Measurements from ENCODE around the gene TAP1.
A peak's percentile ranks its signal among the peaks of the same experiment; 100 is the strongest.

The TAP1 gene

DNA sequence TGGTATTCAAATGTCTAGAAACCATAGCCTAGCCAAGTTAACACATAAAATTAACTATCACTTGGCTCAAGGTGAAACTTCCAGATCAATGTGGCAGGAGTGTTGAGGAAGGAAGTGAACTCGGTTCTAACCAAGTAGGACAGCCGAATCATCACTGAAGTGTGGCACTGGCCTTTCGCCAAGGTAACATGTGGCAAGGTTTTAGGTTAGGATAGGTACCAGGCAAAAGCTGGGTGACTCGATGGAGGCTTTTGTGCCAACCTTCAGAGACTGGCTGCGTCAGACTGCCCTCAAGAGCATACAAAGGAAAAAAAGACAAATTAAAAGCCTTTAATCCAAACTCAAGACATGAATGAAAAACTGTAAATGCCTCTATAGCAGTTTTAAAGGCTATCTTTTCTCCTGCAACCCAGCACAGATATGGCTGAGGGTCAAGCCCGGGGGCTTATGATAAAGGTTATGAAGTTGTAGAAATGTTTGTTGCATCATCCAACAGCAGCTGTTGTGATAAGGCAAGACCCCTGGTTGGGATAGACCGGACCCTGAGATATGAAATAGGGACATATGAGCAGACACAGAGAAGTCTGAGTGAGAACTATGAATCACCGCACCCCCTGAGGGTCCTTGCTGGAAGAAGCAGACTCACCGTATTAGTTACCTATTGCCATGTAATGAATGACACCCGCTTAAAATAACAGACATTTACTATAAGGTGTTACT, 12.4 kb upstream of the TAP1 start:
- DNase-seq (ENCODE audit: low read depth in 4 of 4, low spot score in 1 of 4): no peak

DNA sequence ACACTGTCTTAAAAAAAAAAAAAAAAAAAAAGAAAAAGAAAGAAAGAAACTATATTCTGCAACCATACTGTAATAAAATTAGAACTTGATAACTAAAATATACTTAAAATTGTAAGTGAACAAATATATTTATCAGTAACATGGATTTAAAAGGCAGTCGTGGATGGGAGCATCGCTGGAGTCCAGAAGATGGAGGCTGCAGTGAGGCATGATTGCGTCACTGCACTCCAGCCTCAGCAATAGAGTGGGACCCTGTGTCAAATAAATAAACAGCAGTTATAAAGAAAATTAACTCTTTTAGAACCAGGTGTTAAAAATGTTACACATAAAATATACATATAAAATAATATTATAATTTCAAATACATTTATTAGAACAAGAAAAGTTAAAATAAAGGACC, 9.2 kb upstream of the TAP1 start:
- no peak for DNase-seq (ENCODE audit: low read depth in 4 of 4, low spot score in 1 of 4)

DNA sequence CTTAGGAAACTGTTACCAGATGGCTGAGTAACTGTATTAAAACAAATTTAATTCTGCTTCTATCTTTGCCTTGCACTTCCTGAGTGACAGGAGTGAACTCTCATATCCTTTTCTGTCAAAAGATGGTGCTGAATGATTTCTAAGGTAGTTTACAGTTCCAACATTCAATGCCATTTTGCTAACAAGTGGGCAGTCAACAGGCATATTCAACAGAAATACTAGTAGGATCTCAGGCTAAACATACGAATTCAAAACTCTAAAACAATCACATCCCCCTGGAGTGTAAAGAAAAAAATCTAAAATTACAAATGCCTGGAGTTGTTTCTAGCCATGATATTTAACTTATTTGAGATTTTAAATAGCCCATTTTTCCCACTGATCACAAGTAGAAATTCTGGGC, 7.2 kb upstream of the TAP1 start:
- no peak for DNase-seq (ENCODE audit: low read depth in 4 of 4, low spot score in 1 of 4)

DNA sequence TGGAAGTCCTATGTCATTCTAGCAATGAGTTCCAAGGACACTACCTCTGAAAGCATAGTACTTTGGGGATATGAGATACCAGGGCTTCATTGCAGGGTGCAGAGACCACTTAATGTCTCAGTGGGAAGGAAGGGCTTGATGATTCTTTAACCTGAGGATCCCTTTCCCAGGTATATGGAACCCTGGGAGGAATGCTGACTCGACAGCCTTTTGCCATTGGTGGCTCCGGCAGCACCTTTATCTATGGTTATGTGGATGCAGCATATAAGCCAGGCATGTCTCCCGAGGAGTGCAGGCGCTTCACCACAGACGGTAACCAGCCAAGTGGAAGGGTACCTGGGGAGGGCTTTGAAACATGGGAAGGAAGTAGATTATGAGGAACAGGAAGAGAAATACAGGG, 4.7 kb upstream of the TAP1 start:
- DNase-seq (ENCODE audit: low read depth in 4 of 4, low spot score in 1 of 4): no peak

DNA sequence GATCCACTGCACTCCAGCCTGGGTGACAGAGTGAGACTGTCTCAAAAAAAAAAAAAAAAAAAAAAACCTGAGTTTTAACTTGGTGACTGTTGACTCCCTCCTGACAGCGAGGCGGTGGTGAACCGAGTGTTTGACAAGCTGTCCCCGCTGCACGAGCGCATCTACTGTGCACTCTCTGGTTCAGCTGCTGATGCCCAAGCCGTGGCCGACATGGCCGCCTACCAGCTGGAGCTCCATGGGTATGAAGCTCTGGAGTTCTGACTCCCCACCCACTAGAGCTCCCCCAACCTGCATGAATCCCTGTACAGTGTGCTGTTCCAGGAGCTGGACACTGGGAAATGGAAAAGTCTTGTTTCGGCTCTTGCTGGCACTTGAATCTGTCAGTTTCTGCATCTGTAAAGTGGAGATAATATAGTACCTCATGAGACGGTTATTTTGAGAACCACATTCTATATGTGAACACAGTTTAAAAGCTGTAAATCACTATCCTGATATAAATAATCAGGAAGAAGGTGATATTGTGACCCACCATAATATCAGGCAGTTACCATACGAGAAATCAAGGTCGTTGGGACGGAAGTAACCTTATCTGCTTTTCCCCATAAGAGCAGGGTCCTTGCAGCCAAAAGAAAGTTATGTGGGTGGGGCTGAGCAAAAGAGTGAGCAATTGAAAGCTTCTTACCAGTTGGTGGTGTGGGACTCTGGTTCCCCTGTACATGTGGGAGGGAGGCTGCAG, 3.8 kb upstream of the TAP1 start:
- DNase-seq (ENCODE audit: low read depth in 4 of 4, low spot score in 1 of 4): no peak

DNA sequence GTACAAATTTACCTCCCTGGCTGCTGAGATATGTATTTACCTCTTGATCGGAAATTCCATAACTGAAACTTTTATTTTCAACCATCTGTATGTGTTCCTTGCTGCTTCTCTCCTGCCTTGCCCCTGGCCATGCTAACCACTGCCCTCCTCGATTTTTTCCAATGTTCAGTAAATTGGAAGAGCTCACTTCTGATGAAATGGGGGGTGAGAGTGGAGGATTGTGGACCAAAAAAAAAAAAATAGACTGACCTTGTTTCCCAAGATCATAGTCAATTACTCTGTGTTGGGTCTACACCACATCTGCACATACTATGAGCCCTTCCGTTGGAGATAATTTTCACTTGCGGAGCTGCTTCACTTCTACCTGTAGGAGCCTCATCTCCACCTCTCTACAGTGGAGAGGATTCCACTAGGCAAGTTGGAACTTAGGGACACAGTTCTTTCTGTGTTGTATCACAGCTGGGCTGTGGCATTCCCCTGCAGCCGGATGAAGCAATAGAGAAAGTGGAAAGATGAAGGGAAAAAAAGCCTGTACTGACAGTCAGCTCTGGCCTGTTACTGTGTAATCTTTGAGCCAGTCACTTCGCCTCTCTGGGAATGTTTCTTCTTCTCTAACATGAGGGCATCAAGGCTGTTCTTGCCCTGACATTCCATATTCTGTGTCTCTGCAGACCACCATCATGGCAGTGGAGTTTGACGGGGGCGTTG, 2.1 kb upstream of the TAP1 start:
- DNase-seq (ENCODE audit: low read depth in 4 of 4, low spot score in 1 of 4): no peak

DNA sequence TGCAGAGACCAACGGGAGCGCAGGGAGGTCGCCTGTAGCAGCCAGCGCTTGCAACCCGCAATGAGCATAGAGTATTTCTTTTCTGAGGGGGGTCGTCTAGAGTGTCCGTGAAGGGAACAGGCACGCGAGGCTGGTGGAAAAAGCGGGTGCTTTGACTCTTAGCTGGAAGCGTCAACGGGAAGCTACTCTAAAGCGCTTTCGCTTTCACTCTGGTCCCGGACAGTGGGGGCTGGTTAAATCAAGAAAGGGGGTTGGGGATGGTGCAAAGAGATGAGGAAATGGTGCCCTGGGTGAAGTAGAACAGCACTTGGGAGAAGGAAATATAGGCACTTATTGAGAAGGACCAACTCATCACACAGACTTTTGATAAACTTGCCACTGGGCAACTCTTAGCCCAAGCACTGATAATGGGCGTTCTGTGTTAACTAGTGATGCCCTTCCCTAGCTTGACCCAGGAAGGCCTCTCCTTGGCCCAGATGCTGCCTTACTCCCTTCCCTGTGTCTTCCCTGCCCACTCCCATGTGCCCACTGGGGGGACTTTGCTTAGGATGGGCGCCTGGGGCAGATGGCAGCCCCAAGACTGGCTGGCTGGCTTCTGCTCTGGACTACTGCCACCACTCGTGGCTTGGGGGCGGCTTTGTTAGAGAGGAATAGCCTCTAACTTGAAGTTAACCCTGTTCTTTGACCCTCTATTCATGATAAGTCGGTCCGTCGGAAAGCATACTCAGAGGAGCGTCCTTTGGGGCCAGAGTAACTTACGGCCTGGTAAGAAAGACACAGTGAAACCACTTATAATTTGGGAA, 1.1 kb upstream of the TAP1 start:
- peak in 1 of 4 experiments; percentile 48 for DNase-seq (ENCODE audit: low read depth in 4 of 4, low spot score in 1 of 4)

DNA sequence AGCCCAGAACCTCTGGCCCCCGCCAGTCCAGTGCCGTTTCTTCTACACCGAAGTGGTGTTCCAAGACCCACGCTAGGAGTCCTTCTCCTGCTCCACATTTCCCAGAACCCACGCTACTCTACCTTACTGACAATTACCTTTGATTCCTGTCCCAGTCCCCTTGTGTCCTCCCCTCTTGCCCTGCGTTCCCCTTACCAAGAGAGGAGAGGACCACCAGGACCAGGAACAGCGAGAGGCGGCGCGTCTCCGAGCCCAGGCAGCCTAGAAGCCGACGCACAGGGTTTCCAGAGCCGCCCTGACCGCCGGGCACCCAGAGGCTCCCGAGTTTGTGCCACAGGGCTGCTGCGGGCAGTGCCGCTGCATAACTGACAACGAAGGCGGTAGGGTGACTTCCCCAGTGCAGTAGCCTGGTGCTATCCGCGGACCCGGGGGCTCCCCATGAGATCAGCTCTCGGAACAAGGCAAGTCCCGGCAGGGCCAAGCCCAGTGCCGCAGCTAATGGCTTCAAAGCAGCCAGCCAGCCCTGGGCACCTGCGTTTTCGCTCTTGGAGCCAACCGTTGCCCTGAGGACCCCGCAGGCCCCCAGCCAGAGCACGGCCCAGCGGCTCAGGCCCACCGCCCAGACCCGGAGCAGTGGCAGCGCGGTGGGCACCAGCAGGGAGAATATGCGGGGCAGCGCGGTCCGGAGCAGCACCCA, 512 bp downstream of the TAP1 start:
- DNase-seq (ENCODE audit: low read depth in 4 of 4, low spot score in 1 of 4): no peak

DNA sequence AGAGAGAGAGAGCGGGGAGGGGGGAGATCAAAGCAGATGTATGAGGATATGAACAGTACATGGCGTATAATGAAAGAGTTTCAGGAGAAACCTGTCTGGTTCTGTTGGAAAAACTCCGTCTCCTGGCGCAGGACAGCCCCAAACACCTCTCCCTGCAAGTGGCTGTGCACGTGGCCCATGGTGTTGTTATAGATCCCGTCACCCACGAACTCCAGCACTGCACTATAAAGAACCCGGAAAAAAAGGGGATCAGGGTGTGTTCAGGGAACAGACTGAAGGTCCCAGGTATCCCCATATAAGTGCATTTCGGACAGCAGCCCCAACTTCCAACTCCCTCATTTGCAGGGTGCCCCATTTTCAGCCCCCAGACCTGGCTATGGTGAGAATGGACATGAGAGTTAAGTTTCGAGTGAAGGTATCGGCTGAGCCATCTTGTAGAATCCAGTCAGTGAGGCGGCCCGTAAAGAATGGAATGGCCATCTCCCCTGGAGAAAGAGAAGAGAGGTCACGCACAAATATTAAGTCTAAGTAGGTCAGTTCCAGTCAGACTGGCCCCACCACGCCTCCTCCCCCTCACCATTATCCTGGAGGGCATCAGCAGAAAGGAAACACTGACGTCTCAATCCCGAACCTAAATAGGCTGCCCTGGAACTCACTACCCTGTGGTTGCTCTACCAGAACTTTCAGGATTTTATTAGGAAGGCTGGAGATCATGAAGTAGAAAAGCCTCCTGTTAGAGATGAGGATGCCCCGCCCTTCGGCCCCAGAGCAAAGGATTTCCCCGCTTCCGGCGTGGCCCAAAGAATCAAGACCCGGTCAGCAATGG, 1.3 kb downstream of the TAP1 start:
- DNase-seq (ENCODE audit: low read depth in 4 of 4, low spot score in 1 of 4): no peak

DNA sequence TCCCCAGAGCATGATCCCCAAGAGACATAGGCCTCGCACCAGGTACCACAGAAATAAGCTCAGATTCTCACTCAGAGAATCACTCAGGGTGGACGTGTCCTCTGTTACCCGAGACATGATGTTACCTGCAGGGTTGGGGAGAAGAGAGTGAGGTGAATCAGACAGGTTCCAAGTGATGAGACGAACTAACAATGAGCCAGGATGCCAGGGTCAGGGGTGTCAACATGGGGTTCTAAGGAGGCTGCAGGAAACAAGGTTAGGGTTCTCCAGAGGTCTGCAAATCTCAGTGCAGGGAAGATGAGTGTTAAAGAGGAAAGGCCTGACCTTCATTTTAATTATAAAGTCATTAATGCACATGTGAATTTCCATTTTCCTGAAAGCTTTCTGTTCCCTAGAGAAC, 2.5 kb downstream of the TAP1 start:
- no peak for DNase-seq (ENCODE audit: low read depth in 4 of 4, low spot score in 1 of 4)

DNA sequence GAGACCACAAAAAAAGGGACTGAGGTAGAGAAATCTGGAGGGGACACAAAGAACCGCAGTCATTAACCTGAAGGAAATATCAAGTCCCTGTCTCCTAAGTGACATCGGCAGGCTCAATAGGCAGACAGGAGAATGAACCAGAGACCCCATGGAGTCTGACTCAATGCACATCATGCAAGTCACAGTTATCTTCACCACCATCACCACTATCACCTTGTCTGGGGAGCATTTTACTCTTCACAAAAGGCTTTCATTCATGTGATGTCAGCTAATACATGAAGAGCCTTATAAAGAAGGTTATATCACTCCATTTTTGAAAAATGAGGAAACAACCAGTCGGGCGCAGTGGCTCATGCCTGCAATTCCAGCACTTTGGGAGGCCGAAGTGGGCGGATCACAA, 4.4 kb downstream of the TAP1 start:
- no peak for DNase-seq (ENCODE audit: low read depth in 4 of 4, low spot score in 1 of 4)

DNA sequence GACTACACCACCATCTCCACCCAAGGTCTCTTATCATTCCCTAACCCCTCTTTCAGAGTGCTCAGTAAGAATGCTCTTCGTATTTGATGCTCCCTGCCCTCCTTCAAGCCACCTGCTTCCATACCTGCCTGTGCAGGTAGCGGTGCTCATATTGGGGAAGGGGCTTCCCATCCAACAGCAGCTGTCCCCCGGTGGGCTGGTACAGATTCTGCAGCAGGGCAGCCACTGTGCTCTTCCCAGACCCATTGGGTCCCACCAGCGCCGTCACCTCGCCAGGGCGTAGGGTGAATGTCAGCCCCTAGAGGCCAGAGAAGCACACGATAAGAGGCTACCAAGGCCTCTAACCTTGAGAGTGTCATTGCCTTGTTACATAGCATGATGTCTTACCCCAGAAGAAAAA, 5.7 kb downstream of the TAP1 start:
- no peak for DNase-seq (ENCODE audit: low read depth in 4 of 4, low spot score in 1 of 4)

DNA sequence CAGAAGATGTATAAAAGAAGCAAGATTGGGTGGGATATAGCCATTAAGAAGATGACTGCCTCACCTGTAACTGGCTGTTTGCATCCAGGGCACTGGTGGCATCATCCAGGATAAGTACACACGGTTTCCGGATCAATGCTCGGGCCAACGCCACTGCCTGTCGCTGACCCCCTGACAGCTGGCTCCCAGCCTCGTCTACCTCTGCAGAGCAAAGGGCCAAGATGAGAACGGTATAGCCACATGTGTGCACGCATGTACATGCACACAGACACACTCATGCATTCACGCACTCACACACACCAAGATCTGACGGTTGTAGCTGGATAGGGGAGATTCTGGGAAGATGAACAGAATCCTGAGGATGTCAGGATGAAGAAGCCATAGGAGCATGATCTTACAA, 6.5 kb downstream of the TAP1 start:
- no peak for DNase-seq (ENCODE audit: low read depth in 4 of 4, low spot score in 1 of 4)

DNA sequence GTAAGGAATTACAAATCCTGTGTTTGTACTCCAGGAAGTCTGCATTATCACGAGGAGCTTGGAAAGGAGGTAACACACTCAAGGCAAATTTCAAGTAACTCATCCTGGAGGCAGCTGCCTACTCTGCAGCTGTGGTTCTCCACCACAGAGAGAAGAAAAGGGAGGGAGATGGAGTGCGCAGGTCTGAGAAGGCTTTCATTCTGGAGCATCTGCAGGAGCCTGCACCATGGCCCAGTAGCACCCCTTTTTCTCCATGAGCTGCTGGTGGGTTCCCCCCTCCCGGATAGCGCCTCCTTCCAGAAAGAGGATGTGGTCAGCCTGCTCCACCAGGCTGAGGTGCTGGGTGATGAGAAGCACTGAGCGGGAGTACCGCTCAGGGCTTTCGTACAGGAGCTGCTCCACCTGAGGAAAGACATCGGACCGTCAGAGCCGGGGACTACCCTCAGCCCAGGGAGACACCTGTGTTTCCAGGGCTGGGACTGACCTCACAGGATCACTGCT, 8.1 kb downstream of the TAP1 start:
- no peak for DNase-seq (ENCODE audit: low read depth in 4 of 4, low spot score in 1 of 4)

DNA sequence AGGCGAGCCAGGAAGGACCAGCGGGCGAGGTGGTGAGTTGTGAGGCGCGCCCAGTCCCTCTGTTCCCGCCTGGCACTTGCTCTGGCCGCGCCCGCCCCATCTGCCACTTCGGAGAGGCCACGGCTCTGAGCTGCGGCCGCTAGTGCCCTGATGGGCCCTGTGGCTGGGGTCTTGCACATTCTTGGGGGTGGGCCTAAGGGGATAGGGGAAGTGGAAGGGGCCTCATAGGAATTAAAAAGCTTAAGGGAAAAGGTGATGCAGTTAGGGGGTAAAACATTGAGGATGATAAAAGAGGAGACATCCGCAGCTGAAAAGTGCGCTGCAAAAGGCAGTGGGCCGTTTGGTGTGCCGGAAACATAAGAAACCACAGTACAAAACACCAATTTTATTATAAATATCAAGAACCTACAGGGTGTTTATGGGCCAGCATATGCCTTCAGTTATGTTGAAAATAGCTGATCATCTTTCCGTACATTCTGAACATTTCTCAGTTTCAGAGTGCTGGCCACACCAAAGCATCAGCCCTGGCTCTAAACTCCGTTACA, 8.6 kb downstream of the TAP1 start:
- no peak for DNase-seq (ENCODE audit: low read depth in 4 of 4, low spot score in 1 of 4)

DNA sequence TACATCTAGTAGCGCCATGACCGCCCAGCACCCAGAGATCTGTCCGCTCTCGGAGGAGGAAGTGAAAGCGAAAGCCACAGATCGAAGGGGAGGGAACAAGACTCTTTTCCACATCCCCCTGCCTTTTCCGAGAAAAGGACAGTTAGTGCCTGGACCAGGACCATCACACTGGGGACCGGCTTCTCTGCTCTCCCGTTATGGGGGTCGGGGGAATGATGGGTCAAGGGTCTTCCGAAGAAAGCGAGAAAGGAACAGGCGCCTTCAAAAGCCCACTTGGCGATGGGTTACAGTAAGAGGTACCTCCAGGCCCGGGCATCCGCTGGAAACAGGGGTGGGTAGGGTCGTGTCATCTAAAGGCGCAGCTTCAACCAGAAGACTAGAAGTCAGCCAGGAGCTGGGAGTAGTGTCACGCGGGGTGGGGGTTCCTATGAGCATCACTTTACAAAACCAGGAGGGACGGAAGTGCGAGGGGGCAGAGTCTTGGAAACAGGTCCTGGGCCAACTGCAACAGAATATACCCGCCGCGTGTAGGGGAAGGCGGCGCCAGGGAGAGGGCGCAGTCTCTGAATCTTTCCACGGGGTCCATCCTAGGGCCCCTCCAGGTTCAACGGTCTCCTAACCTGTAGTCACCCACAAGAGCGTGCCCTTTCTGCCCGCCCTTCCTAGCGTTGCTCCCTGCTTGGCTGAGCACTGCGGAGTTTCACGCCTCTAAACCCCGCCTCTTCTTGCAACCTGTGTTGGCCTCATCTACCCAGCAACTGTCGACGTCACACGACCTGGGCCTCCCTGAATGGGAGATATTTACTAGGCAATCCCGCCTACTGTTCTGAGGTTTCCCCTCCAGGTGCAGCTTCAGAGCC, 9.3 kb downstream of the TAP1 start, which contains the start of gene PSMB8:
Gene PSMB8, minus strand, starts transcription at position 69 of the 860 bp plus-strand sequence. Its CDS starts 51 bp downstream, at position 18.
- peak; percentile 94 to 98 (median 96) for DNase-seq (ENCODE audit: low read depth in 4 of 4, low spot score in 1 of 4)

DNA sequence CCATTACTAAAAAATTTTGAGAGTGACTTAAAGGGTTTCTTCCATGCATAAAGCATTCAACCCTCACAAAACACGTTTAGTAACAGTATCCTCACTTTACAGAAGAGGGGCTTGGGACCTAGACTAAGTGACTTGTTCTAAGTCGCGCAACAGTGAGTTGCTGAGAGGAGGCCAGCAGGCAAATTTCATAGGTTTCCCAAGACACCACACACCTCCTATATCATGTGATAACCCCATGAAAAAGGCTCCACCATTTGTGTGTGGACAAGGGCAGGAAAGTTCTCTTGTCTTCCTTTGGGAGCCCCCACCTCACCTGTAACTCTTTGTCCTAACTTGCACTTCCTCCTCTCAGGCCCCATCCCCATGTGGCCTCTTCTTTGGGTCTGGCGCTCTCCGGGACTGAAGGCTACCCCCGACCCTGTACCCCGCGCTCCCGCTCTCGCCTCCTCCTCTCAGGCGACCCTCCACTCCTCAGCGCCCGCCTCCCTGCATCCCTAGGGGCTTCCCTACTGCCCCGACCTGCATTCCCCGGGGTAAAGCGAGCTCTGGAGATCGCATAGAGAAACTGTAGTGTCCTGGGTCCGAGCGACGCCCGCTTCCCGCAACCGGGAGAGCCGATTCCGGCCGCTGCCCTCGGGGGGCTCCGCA, 10.0 kb downstream of the TAP1 start:
- no peak for DNase-seq (ENCODE audit: low read depth in 4 of 4, low spot score in 1 of 4)

DNA sequence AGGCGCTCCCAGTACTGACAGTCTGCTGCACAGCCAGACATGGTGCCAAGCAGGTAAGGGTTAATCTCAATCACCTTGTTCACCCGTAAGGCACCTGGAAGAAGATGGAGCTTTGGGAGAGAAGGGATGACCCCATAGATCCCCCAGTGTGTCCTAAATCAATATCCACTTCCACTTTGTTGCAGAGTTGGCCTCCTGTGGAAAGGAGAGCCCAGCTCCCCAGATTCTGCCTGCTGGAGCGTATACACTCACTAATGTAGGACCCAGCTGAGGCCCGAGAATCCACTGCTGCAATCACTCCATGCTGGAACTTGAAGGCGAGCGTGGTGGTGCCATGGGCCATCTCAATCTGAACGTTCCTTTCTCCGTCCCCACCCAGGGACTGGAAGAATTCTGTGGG, 10.8 kb downstream of the TAP1 start:
- no peak for DNase-seq (ENCODE audit: low read depth in 4 of 4, low spot score in 1 of 4)

All from stimulated activated CD4-positive, alpha-beta T cell treated with anti-CD3 and anti-CD28 coated beads, Interleukin-1b, Interleukin-23, amount 100 ng/mL, for 24 hours (primary cell).